Mucosa of rectum (tissue), 2 donors: ENCODE data around the gene SEMA4D.

Experiments used
- H3K27ac ChIP-seq, 2 donors: one replicate each; pipeline ENCODE4 v1.7.0; 2013; ENCODE audit warnings: inconsistent platforms in 2 of 2, low read depth in 2 of 2, low read length in 2 of 2
- H3K27me3 ChIP-seq, 2 donors: one replicate each; pipeline ENCODE4 v1.7.0; 2013; ENCODE audit warnings: low read length in 2 of 2; ENCODE audit not compliant: control insufficient read depth in 2 of 2, insufficient read depth in 2 of 2
- H3K36me3 ChIP-seq, 2 donors: one replicate each; pipeline ENCODE4 v1.7.0; 2013; ENCODE audit warnings: low read length in 2 of 2; ENCODE audit not compliant: control insufficient read depth in 2 of 2, insufficient read depth in 2 of 2
- H3K4me1 ChIP-seq, 2 donors: one replicate each; pipeline ENCODE4 v1.7.0; 2013; ENCODE audit warnings: low read length in 2 of 2, mild to moderate bottlenecking in 1 of 2; ENCODE audit not compliant: control insufficient read depth in 2 of 2, insufficient read depth in 2 of 2
- H3K4me3 ChIP-seq, 2 donors: one replicate each; pipeline ENCODE4 v1.7.0; 2013; ENCODE audit warnings: low read length in 2 of 2
- H3K9ac ChIP-seq, 2 donors: one replicate each; pipeline ENCODE4 v1.7.0; 2013; ENCODE audit warnings: low read length in 2 of 2, low read depth in 1 of 2, mild to moderate bottlenecking in 1 of 2
- H3K9me3 ChIP-seq, 2 donors: one replicate each; pipeline ENCODE4 v1.7.0; 2013; ENCODE audit warnings: low read length in 2 of 2; ENCODE audit not compliant: control insufficient read depth in 2 of 2
- donor health status: healthy.
- donor health status: Normal muscosa, but diverticular disease.

SEMA4D gene

DNA sequence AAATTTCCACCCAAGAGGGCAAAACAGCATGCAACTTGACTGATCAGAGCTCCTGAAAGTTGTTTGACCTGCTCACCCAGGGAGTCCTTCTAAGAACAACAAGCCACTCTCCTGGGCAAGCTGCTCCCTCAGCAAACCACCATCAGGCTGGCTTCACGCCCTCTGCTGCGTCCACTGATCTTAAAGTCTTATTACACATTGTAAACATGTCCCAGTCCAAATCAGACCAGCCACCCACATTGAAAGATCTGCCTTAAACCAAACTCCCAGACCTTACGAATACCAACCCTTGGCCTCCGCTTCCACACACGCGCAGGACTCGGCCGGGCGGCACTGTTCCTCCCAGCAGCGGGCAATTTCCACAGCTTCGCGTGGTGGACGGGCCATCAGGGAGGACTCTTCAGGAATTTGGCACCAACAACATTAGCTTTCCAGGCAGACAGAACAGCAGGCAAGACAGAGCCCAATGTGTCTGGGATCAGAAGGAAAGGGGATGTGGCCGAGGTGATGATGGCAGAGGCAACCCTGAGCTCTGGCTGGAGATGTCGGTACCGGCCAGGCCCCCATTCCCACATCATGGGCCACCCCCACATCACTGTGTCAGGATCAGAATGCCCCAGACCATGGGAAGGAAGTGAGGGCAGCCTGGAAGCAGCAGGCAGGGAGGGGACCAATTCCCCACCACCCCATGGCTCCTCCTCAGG is 56.8 kb downstream of the SEMA4D start:
- H3K4me3 ChIP-seq, result no peak overlapping the region
- H3K27ac ChIP-seq, result peak overlapping the region; percentile 31 to 56
- H3K9ac ChIP-seq, result no peak overlapping the region
- no peaks in the 10 kb centered on the region for H3K27me3 ChIP-seq
- H3K4me1 ChIP-seq, result peaks cover 45 to 58% of the 10 kb centered on the region in 2 donors
- no peaks in the 10 kb centered on the region for H3K9me3 ChIP-seq
- no peaks in the 10 kb centered on the region for H3K36me3 ChIP-seq

DNA sequence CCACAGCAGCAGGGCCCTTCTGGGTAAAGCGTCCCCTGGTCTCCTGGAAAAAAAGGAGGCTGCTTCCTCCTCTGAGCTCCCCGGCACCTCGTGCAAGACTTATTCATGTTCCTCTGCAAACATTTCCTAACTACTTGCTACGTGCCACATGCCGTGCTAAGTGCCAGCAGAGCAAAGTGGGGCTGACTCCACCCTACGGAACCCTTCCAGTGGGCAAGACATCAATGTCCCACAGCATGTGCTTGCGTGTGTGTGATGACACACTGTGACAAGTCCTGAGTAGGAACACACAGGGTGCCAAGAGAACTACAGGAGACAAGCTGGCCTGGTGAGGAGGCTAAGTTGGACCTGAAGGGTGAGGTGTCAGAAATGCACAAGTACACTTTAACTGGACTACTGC is 57.4 kb downstream of the SEMA4D start:
- no peak overlapping the region for H3K4me3 ChIP-seq
- H3K27ac ChIP-seq, result peak overlapping the region; percentile 31 to 48
- H3K9me3 ChIP-seq, result no peaks in the 10 kb centered on the region
- peaks cover 51 to 63% of the 10 kb centered on the region in 2 donors for H3K4me1 ChIP-seq
- no peaks in the 10 kb centered on the region for H3K36me3 ChIP-seq
- no peak overlapping the region for H3K9ac ChIP-seq
- no peaks in the 10 kb centered on the region for H3K27me3 ChIP-seq

DNA sequence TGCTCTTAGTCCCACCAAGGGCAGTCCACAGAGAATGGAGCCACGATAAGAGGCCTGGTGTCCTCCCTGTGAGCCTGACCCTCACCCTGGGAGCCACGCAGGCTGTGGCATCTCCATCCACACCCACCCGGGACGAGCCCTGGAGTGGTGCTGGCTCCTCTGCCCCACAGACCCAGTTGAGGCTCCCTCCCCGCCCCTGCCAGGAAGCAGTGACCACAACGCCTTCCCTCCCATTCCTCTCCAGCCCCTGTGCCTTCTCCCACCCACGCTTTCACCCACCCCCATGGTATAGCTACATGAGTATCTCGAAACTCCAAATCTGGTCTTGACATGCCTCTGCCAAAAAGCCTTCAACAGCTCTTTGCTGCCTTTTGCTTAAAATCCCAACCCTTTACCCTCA is 57.9 kb downstream of the SEMA4D start:
- H3K36me3 ChIP-seq, result no peaks in the 10 kb centered on the region
- H3K4me1 ChIP-seq, result peaks cover 56 to 67% of the 10 kb centered on the region in 2 donors
- H3K9ac ChIP-seq, result no peak overlapping the region
- no peaks in the 10 kb centered on the region for H3K9me3 ChIP-seq
- no peak overlapping the region for H3K4me3 ChIP-seq
- H3K27ac ChIP-seq, result peak overlapping the region in 1 of 2 donors; percentile 48
- H3K27me3 ChIP-seq, result no peaks in the 10 kb centered on the region

DNA sequence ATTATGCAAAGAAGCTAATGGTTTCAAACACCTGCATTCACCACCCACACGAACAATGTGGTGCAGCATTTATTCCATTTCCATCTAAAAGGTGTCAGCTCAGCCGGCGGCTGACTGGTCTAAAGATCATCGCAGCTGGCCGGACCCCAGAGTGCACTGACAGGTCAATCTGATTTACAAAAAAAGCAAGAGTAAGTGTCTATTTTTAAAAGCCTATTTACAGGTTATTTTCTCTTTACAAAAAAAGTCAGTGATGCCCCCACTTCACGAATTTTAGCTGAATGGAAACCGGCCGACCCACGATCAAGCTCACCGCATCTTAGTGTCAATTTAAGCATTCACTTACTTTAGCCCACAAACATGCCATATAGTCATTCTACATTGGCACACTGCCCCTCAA is 58.3 kb downstream of the SEMA4D start:
- H3K27me3 ChIP-seq, result no peaks in the 10 kb centered on the region
- no peak overlapping the region for H3K9ac ChIP-seq
- H3K9me3 ChIP-seq, result no peaks in the 10 kb centered on the region
- H3K36me3 ChIP-seq, result no peaks in the 10 kb centered on the region
- no peak overlapping the region for H3K27ac ChIP-seq
- H3K4me1 ChIP-seq, result peaks cover 60 to 70% of the 10 kb centered on the region in 2 donors
- H3K4me3 ChIP-seq, result no peak overlapping the region

DNA sequence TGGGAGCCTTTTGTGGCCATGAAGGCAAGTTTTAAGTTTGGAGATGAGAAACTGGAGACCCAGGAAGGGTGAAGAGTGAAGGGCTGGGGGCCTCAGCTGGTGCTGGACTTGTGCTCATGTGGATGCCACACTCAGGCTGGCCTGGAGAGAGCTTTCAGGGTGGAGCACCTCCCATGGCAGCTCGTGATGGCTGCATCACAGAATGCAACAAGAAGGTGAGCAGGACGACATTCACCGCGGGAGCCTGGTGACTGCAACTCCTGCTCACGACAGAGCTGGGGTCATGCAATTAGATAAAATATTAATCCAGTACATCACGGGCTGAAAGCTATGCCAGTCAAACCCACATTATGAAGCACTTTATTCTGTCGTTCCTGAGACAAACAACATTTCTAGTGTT is 59.7 kb downstream of the SEMA4D start:
- Histone ChIP-seq H3K4me3 (no peak overlapping the region), H3K9me3 (no peaks in the 10 kb centered on the region), H3K4me1 (peaks cover 54 to 63% of the 10 kb centered on the region in 2 donors), H3K9ac (no peak overlapping the region), H3K27me3 (no peaks in the 10 kb centered on the region), H3K36me3 (no peaks in the 10 kb centered on the region), H3K27ac (no peak overlapping the region)

DNA sequence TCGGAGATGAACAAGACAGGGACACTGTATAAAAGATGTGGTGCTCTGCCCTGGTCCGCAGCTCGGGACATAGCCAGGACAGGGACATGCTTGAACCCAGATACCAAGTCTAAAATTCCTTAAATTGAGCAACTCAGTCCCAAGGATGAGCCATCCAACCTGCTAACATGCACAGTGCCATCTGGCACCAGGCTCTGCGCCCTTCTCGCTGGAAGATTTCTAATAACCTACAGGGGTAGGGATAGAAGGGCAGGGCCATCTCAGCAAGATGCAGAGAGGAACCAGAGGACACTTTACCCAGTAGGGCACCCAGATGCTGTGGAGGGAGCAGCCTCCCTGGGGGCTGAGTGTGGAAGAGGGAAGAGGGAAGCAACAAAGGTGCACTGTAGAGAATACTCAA is 60.1 kb downstream of the SEMA4D start:
- H3K9ac ChIP-seq, result peak overlapping the region in 1 of 2 donors; percentile 10
- H3K9me3 ChIP-seq, result no peaks in the 10 kb centered on the region
- peaks cover 51 to 60% of the 10 kb centered on the region in 2 donors for H3K4me1 ChIP-seq
- peak overlapping the region; percentile 36 to 65 for H3K27ac ChIP-seq
- peak overlapping the region in 1 of 2 donors; percentile 4 for H3K4me3 ChIP-seq
- H3K27me3 ChIP-seq, result no peaks in the 10 kb centered on the region
- no peaks in the 10 kb centered on the region for H3K36me3 ChIP-seq

DNA sequence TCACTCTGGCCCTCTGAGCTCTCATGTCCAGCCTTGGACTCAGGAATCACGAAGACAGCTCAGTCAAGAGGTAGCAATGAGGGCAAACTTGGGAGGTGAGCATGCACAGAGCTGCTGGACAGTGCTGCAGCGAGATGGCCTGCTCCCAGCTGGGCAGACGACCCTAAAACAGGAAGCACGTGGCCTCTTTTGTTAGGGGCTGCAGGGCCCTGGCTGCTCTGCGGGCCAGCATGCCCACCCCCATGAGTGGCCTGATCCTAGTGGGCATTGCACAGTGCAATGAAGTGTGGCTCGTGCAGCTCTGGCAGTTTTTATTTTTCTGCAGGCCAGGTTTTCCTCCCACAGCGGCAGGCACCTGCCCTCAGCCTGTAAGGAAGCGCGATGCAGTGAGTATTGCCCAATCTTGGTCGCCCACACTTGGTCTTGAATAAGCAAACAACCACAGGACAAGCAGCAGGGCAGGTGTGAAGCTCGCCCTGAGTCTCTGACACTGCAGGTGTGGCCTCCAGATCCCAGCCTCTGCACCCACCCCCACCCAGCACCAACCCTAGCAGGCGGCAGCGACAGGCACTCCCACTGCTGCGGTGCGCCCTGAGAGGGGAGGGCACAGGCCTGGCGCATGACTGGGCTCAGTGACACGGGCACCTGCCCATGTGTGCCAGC is 60.8 kb downstream of the SEMA4D start:
- H3K4me3 ChIP-seq, result no peak overlapping the region

DNA sequence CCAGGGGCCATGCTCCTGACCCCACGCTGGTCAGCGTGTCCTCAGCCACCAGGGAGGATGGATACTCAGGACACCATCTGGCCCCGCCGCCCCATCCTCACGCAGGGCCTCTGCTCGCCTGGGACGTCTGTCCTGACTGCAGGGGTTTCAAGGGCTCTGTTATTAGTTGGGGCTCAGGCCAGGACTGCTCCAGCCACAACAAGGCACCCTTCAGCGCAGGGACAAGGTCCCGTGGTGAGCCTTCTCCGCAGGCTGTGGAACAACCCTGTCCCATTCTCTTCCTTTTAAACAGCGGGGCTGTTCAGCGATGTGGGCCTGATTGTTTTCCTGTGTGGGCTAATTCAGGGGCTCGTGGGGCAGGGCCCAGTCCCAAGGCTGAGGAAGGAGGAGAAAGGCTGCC is 61.6 kb downstream of the SEMA4D start:
- no peak overlapping the region for H3K4me3 ChIP-seq
- no peaks in the 10 kb centered on the region for H3K27me3 ChIP-seq
- H3K9me3 ChIP-seq, result no peaks in the 10 kb centered on the region
- H3K9ac ChIP-seq, result no peak overlapping the region
- peak overlapping the region; percentile 36 to 65 for H3K27ac ChIP-seq
- peaks cover 41 to 51% of the 10 kb centered on the region in 2 donors for H3K4me1 ChIP-seq
- no peaks in the 10 kb centered on the region for H3K36me3 ChIP-seq

More for the DNA sequence above, 60.8 kb downstream of the SEMA4D start:
- Histone ChIP-seq H3K4me1 (peaks cover 44 to 53% of the 10 kb centered on the region in 2 donors), H3K27me3 (no peaks in the 10 kb centered on the region), H3K27ac (peak overlapping the region; percentile 36 to 65), H3K36me3 (no peaks in the 10 kb centered on the region), H3K9ac (peak overlapping the region; percentile 10 to 17), H3K9me3 (no peaks in the 10 kb centered on the region)

DNA sequence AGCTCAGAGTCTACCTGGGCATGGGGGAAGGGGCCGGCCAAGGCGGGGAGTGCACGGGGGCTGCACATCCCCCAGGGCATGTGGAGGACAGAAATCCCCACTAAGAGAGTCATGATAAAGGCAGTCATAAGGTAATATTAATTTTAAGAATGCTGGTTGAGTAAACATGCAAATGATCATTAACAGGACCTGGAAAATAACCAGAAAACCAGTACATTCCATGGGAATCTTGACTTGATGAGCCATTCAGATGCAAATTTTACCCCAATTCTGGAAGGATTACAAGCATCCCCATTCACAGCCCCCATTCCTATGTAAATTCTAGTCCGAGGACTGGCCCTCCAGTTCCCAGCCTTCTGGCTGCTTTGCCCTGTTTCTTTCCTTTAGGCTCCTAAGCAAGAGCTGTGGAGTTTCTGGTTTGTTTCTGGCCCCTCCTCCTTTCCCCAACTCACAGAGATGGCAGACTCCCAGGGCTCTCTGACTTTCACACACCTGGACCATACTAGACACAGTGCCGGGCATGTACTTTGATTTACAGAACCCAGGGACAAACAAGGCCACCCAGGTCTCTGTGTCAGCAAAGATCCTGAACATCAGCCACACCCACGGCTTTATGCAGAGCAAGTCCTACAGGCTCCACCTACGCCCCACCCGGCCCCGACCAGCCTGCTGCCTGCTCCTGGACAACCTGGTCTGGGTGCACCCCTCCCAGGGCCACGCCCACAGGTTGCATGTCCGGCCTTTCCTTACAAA is 62.7 kb downstream of the SEMA4D start:
- Histone ChIP-seq H3K4me1 (peaks cover 40 to 56% of the 10 kb centered on the region in 2 donors), H3K9ac (peak overlapping the region in 1 of 2 donors; percentile 14)

DNA sequence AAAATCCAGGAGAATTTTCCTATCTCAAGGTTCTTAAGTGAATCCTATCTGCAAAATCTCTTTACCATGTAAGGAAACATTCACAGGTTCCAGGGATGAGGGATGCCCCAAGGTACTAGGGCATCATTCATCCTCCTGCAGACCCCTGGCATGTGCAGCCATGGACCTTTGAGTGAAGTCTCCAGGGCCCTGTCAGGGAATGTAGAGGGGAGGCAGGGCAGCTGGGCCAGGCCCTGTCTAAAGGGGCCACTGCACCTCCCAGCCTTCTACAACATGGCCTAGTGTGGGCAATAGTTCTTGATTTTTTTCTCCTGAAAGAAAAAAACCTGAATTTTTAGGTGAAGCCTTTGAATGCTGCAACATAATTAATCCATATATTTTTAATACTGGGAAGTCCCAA is 63.3 kb downstream of the SEMA4D start:
- Histone ChIP-seq H3K27me3 (no peaks in the 10 kb centered on the region), H3K9me3 (no peaks in the 10 kb centered on the region), H3K9ac (no peak overlapping the region), H3K4me3 (no peak overlapping the region), H3K36me3 (no peaks in the 10 kb centered on the region), H3K4me1 (peaks cover 44 to 55% of the 10 kb centered on the region in 2 donors), H3K27ac (peak overlapping the region in 1 of 2 donors; percentile 65)

More for the DNA sequence above, 62.7 kb downstream of the SEMA4D start:
- Histone ChIP-seq H3K27ac (peak overlapping the region; percentile 11 to 65), H3K36me3 (no peaks in the 10 kb centered on the region), H3K4me3 (no peak overlapping the region), H3K9me3 (no peaks in the 10 kb centered on the region), H3K27me3 (no peaks in the 10 kb centered on the region)
